ENCODE results near the gene ZFP36L1.

DNA sequence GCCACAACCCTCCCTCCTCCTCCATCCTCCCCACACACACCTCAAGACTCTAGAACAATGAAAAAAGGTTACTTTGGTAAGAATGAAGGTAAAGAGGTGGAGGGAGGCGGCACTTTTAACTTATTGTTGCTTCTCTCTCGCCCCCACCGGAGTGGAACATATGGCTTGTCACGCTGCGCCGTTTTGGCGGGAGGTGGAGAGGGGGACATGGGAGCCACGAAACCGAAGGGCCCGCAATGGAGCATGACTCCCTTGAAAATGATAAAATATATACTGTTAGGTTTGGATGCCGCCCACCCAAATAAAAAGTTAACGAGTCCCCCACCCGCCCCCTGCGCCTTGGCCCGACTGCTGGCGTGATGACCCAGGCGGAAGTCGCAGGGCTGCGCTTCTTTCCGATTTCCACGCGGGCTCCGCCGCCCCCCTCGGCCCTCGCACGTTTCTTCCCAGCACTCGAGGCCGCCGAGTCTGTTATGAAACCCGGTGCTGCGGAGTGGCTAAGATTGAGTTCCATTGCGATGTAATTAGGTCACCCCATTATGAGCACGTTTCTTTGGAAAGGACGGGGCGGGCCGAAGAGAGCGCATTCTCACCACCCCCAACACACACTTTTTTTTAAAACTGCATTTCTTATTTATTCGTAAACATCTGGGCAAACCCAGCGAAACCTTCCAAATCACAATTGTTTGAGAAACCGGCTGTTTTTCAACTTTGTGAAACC lies 1.4 kb upstream of the ZFP36L1 start:
- TF ChIP-seq, protein P1, sequence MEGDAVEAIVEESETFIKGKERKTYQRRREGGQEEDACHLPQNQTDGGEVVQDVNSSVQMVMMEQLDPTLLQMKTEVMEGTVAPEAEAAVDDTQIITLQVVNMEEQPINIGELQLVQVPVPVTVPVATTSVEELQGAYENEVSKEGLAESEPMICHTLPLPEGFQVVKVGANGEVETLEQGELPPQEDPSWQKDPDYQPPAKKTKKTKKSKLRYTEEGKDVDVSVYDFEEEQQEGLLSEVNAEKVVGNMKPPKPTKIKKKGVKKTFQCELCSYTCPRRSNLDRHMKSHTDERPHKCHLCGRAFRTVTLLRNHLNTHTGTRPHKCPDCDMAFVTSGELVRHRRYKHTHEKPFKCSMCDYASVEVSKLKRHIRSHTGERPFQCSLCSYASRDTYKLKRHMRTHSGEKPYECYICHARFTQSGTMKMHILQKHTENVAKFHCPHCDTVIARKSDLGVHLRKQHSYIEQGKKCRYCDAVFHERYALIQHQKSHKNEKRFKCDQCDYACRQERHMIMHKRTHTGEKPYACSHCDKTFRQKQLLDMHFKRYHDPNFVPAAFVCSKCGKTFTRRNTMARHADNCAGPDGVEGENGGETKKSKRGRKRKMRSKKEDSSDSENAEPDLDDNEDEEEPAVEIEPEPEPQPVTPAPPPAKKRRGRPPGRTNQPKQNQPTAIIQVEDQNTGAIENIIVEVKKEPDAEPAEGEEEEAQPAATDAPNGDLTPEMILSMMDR (IDR thresholded peaks at IDR 0.05): no peak
- peak; percentile 43 to 88 for TF ChIP-seq POLR2A (IDR thresholded peaks at IDR 0.05)

All from Peyer's patch (tissue), 4 donors.